Progenitor cell of endocrine pancreas (in vitro differentiated cells): ENCODE results near the gene CABP4. TPM values are rescaled to one million over a fixed set of nuclear protein-coding genes. Genes with fewer than 3 reads are reported as not detected.

Experiments used
- DNase-seq: peaks from one replicate; pipeline ENCODE4 v3.0.0; 2021; ENCODE audit warnings: low spot score; ENCODE audit not compliant: unreplicated experiment
- H3K27ac Mint-ChIP-seq: 2 replicates; pipeline ENCODE4 v1.8.0; 2021; ENCODE audit warnings: mild to moderate bottlenecking, moderate library complexity, mixed read lengths
- H3K27me3 Mint-ChIP-seq: 2 replicates; pipeline ENCODE4 v1.8.0; 2021; ENCODE audit warnings: mixed read lengths
- H3K36me3 Mint-ChIP-seq: 2 replicates; pipeline ENCODE4 v1.8.0; 2022; ENCODE audit warnings: mixed read lengths; ENCODE audit not compliant: insufficient read depth
- H3K4me1 Mint-ChIP-seq: 2 replicates; pipeline ENCODE4 v1.8.0; 2021; ENCODE audit warnings: low read depth, mixed read lengths
- H3K4me3 Mint-ChIP-seq: 2 replicates; pipeline ENCODE4 v1.8.0; 2021; ENCODE audit warnings: low read depth, mild to moderate bottlenecking, moderate library complexity, mixed read lengths
- H3K9me3 Mint-ChIP-seq: 2 replicates; pipeline ENCODE4 v1.8.0; 2021; ENCODE audit warnings: low read depth, mixed read lengths
- CTCF ChIP-seq: fragments of 200-600 bp; sonication (generic); IDR thresholded peaks from one replicate; pipeline ENCODE4 v1.5.0; 2021; ENCODE audit warnings: antibody characterized with exemption, mild to moderate bottlenecking; ENCODE audit not compliant: unreplicated experiment
- long read RNA-seq: library from polyadenylated mRNA; unstranded; transcript quantifications from one replicate; pipeline ENCODE4 v2.0.0, GENCODE V29; 2020
- total RNA-seq: library from RNA; stranded (reverse); gene quantifications from 2 replicates; pipeline ENCODE4 v1.2.1, GENCODE V29; 2021

Gene CABP4
- total RNA-seq, result 0.18 TPM in 1 of 2 replicates, not detected in the other
- long read RNA-seq, partial matches to known transcripts, result 0 of 1 reads
- long read RNA-seq, other reads (novel, unspliced or antisense), result 1 of 1 reads

- Mint-ChIP-seq H3K27ac (no peak within 1 kb of the TSS), H3K27me3 (peaks cover 4% of the 10 kb centered on the region), H3K4me1 (no peaks in the 10 kb centered on the region), H3K9me3 (no peaks in the 10 kb centered on the region), H3K4me3 (no peak within 1 kb of the TSS), H3K36me3 (no peaks in the 10 kb centered on the region)
- no peak for TF ChIP-seq CTCF
- no peak for DNase-seq
Measured at GRCh38 chr11:67455054-67455453, at the start of gene CABP4. Gene CABP4 (plus strand): TSS chr11:67455354. CDS start chr11:67455424, 70 bp downstream.

GRCh38 chr11:67405688-67406339 lies 49.3 kb upstream of the CABP4 start:
- Mint-ChIP-seq H3K27ac (no peak overlapping the region), H3K4me1 (peaks cover 1% of the 10 kb centered on the region), H3K9me3 (no peaks in the 10 kb centered on the region), H3K27me3 (peaks cover 15% of the 10 kb centered on the region), H3K4me3 (no peak overlapping the region), H3K36me3 (no peaks in the 10 kb centered on the region)
- DNase-seq, result no peak
- no peak for TF ChIP-seq CTCF

GRCh38 chr11:67406420-67406968 lies 48.7 kb upstream of the CABP4 start:
- H3K27ac Mint-ChIP-seq, result no peak overlapping the region
- H3K9me3 Mint-ChIP-seq, result no peaks in the 10 kb centered on the region
- TF ChIP-seq CTCF, result no peak
- H3K27me3 Mint-ChIP-seq, result peaks cover 18% of the 10 kb centered on the region
- no peak for DNase-seq
- H3K36me3 Mint-ChIP-seq, result no peaks in the 10 kb centered on the region
- H3K4me3 Mint-ChIP-seq, result no peak overlapping the region
- peaks cover 1% of the 10 kb centered on the region for H3K4me1 Mint-ChIP-seq

- Mint-ChIP-seq H3K4me3 (no peak overlapping the region), H3K27ac (no peak overlapping the region), H3K36me3 (no peaks in the 10 kb centered on the region), H3K9me3 (no peaks in the 10 kb centered on the region), H3K27me3 (peaks cover 22% of the 10 kb centered on the region), H3K4me1 (peaks cover 1% of the 10 kb centered on the region)
- no peak for TF ChIP-seq CTCF
- DNase-seq, result no peak
Measured at GRCh38 chr11:67406969-67407687, 48.0 kb upstream of the CABP4 start.

- Mint-ChIP-seq H3K9me3 (no peaks in the 10 kb centered on the region), H3K4me3 (no peak overlapping the region), H3K36me3 (no peaks in the 10 kb centered on the region), H3K4me1 (peaks cover 1% of the 10 kb centered on the region), H3K27ac (no peak overlapping the region), H3K27me3 (peaks cover 27% of the 10 kb centered on the region)
- TF ChIP-seq CTCF, result no peak
- DNase-seq, result no peak
Measured at GRCh38 chr11:67407688-67408163, 47.4 kb upstream of the CABP4 start.
